Measurements from ENCODE around the gene ZNF154. TPM values are rescaled to one million over a fixed set of nuclear protein-coding genes. Genes with fewer than 3 reads are reported as not detected.

ZNF154 gene
- total RNA-seq, 1 experiment from 2014 or later = 20.0 TPM

DNA sequence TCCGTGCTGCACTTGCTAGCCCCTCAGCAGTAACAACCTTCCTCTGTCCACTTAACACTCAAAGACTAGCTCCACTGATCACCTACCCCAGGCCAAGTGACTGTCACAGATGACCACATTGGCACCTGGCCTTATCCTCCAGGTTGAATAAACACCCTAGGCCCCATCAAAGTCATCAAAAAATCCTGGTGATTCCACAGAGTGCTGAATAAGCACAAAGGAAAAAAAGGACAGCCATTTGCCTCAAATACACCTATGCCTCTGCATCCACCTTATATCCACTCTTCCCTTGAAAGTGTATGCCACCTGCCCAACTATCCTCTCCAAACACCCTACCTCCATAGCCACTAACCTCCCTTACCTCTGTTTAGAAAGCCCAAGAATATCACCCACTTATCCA lies 2.7 kb downstream of the ZNF154 start:
- H3K4me1 Mint-ChIP-seq = peaks cover 55% of the 10 kb centered on the region
- ChIA-PET CTCF (interaction anchor here (0.7 kb wide), 1 partner anchor 1640 kb away, joined by 4 read pairs; no protein-coding TSS in a partner anchor), POLR2A (no interaction called here)
- no peak for DNase-seq (ENCODE audit: low spot score)
- 0 out of 2 replicates have a peak, but pooled peaks cover under 1% of the 10 kb centered on the region for H3K27me3 Mint-ChIP-seq (ENCODE audit: low read depth)
- H3K36me3 Mint-ChIP-seq = peaks cover 51% of the 10 kb centered on the region
- ATAC-seq = no peak
- H3K9me3 Mint-ChIP-seq = peaks cover 15% of the 10 kb centered on the region
- TF ChIP-seq CREM (CRISPR knock-in tag; IDR thresholded peaks at IDR 0.05) = no peak
- no peak for TF ChIP-seq KAT7 (CRISPR knock-in tag; IDR thresholded peaks at IDR 0.05; ENCODE audit: borderline replicate concordance)
- TF ChIP-seq, protein P1, sequence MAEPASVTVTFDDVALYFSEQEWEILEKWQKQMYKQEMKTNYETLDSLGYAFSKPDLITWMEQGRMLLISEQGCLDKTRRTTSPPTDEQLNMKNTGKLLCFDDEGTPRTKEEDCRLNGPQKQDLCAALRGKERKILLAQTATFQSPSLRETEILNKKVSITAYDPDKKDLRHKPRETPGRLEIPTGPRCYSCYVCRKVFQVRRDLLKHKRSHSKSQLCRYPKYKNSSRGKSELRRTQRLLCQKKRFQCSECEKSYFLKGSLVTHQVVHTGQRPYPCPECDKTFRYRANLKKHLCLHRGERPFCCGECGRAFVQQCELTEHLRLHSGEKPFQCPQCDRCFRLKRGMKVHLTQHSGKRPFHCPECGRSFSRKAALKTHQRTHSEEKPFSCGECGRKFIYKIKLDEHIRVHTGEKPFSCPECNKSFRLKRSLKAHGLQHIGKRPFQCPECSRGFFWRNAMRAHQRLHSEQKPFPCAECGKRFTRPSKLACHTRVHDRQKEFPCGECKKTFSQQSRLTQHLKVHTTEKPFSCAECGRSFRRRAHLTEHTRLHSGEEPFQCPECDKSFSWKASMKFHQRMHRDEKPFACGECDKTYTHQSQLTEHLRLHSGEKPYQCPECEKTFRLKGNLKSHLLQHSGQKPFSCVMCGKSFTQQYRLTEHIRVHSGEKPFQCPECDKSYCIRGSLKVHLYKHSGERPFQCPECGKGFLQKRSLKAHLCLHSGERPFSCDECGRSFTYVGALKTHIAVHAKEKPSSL (CRISPR knock-in tag; conservative IDR thresholded peaks at IDR 0.05) = no peak
- TF ChIP-seq, protein P2, sequence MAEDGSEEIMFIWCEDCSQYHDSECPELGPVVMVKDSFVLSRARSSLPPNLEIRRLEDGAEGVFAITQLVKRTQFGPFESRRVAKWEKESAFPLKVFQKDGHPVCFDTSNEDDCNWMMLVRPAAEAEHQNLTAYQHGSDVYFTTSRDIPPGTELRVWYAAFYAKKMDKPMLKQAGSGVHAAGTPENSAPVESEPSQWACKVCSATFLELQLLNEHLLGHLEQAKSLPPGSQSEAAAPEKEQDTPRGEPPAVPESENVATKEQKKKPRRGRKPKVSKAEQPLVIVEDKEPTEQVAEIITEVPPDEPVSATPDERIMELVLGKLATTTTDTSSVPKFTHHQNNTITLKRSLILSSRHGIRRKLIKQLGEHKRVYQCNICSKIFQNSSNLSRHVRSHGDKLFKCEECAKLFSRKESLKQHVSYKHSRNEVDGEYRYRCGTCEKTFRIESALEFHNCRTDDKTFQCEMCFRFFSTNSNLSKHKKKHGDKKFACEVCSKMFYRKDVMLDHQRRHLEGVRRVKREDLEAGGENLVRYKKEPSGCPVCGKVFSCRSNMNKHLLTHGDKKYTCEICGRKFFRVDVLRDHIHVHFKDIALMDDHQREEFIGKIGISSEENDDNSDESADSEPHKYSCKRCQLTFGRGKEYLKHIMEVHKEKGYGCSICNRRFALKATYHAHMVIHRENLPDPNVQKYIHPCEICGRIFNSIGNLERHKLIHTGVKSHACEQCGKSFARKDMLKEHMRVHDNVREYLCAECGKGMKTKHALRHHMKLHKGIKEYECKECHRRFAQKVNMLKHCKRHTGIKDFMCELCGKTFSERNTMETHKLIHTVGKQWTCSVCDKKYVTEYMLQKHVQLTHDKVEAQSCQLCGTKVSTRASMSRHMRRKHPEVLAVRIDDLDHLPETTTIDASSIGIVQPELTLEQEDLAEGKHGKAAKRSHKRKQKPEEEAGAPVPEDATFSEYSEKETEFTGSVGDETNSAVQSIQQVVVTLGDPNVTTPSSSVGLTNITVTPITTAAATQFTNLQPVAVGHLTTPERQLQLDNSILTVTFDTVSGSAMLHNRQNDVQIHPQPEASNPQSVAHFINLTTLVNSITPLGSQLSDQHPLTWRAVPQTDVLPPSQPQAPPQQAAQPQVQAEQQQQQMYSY (CRISPR knock-in tag; IDR thresholded peaks at IDR 0.05) = no peak
- TF ChIP-seq CREB1 (CRISPR knock-in tag; IDR thresholded peaks at IDR 0.05) = no peak
- TF ChIP-seq IRF2 (CRISPR knock-in tag; IDR thresholded peaks at IDR 0.05; ENCODE audit: borderline replicate concordance, low read depth) = no peak
- TF ChIP-seq, protein P3, sequence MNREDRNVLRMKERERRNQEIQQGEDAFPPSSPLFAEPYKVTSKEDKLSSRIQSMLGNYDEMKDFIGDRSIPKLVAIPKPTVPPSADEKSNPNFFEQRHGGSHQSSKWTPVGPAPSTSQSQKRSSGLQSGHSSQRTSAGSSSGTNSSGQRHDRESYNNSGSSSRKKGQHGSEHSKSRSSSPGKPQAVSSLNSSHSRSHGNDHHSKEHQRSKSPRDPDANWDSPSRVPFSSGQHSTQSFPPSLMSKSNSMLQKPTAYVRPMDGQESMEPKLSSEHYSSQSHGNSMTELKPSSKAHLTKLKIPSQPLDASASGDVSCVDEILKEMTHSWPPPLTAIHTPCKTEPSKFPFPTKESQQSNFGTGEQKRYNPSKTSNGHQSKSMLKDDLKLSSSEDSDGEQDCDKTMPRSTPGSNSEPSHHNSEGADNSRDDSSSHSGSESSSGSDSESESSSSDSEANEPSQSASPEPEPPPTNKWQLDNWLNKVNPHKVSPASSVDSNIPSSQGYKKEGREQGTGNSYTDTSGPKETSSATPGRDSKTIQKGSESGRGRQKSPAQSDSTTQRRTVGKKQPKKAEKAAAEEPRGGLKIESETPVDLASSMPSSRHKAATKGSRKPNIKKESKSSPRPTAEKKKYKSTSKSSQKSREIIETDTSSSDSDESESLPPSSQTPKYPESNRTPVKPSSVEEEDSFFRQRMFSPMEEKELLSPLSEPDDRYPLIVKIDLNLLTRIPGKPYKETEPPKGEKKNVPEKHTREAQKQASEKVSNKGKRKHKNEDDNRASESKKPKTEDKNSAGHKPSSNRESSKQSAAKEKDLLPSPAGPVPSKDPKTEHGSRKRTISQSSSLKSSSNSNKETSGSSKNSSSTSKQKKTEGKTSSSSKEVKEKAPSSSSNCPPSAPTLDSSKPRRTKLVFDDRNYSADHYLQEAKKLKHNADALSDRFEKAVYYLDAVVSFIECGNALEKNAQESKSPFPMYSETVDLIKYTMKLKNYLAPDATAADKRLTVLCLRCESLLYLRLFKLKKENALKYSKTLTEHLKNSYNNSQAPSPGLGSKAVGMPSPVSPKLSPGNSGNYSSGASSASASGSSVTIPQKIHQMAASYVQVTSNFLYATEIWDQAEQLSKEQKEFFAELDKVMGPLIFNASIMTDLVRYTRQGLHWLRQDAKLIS (CRISPR knock-in tag; IDR thresholded peaks at IDR 0.05; ENCODE audit: borderline replicate concordance) = no peak
- TF ChIP-seq, protein P4, sequence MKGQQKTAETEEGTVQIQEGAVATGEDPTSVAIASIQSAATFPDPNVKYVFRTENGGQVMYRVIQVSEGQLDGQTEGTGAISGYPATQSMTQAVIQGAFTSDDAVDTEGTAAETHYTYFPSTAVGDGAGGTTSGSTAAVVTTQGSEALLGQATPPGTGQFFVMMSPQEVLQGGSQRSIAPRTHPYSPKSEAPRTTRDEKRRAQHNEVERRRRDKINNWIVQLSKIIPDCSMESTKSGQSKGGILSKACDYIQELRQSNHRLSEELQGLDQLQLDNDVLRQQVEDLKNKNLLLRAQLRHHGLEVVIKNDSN (CRISPR knock-in tag; IDR thresholded peaks at IDR 0.05) = no peak
- no peak overlapping the region; the same call in 1 of the 2 replicates for H3K4me3 Mint-ChIP-seq
- no peak overlapping the region for H3K27ac Mint-ChIP-seq

DNA sequence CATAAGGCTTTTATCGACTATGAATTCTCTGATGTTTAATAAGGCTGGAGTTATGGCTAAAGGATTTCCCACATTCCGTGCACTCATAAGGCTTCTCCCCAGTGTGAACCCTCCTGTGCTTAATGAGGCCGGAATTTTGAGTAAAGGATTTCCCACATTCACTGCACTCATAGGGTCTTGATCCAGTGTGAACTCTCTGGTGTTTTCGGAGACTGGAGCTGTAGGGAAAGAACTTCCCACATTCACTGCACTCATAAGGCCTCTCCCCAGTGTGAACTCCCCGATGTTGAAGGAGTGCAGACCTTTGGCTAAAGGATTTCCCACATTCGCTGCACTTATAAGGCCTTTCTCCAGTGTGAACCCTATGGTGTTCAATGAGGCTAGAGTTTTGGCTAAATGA lies 7.4 kb downstream of the ZNF154 start:
- Mint-ChIP-seq H3K9me3 (peaks cover 23% of the 10 kb centered on the region), H3K4me3 (no peak overlapping the region), H3K27ac (no peak overlapping the region), H3K27me3 (ENCODE audit: low read depth) (no peaks in the 10 kb centered on the region), H3K4me1 (peaks cover 33% of the 10 kb centered on the region), H3K36me3 (peaks cover 77% of the 10 kb centered on the region)
- ATAC-seq = no peak
- CTCF ChIA-PET = no interaction called here
- POLR2A ChIA-PET = no interaction called here
- DNase-seq (ENCODE audit: low spot score) = no peak
- TF ChIP-seq TEAD4 (CRISPR knock-in tag; IDR thresholded peaks at IDR 0.05) (no peak), NR1H2 (CRISPR knock-in tag; IDR thresholded peaks at IDR 0.05) (no peak), FOXP1 (CRISPR knock-in tag; IDR thresholded peaks at IDR 0.05; ENCODE audit: borderline replicate concordance) (no peak)
- TF ChIP-seq, protein P5, sequence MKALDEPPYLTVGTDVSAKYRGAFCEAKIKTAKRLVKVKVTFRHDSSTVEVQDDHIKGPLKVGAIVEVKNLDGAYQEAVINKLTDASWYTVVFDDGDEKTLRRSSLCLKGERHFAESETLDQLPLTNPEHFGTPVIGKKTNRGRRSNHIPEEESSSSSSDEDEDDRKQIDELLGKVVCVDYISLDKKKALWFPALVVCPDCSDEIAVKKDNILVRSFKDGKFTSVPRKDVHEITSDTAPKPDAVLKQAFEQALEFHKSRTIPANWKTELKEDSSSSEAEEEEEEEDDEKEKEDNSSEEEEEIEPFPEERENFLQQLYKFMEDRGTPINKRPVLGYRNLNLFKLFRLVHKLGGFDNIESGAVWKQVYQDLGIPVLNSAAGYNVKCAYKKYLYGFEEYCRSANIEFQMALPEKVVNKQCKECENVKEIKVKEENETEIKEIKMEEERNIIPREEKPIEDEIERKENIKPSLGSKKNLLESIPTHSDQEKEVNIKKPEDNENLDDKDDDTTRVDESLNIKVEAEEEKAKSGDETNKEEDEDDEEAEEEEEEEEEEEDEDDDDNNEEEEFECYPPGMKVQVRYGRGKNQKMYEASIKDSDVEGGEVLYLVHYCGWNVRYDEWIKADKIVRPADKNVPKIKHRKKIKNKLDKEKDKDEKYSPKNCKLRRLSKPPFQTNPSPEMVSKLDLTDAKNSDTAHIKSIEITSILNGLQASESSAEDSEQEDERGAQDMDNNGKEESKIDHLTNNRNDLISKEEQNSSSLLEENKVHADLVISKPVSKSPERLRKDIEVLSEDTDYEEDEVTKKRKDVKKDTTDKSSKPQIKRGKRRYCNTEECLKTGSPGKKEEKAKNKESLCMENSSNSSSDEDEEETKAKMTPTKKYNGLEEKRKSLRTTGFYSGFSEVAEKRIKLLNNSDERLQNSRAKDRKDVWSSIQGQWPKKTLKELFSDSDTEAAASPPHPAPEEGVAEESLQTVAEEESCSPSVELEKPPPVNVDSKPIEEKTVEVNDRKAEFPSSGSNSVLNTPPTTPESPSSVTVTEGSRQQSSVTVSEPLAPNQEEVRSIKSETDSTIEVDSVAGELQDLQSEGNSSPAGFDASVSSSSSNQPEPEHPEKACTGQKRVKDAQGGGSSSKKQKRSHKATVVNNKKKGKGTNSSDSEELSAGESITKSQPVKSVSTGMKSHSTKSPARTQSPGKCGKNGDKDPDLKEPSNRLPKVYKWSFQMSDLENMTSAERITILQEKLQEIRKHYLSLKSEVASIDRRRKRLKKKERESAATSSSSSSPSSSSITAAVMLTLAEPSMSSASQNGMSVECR (CRISPR knock-in tag; IDR thresholded peaks at IDR 0.05; ENCODE audit: borderline replicate concordance) = no peak
- TF ChIP-seq, protein P1 (CRISPR knock-in tag; conservative IDR thresholded peaks at IDR 0.05) = no peak
- TF ChIP-seq, protein P6, sequence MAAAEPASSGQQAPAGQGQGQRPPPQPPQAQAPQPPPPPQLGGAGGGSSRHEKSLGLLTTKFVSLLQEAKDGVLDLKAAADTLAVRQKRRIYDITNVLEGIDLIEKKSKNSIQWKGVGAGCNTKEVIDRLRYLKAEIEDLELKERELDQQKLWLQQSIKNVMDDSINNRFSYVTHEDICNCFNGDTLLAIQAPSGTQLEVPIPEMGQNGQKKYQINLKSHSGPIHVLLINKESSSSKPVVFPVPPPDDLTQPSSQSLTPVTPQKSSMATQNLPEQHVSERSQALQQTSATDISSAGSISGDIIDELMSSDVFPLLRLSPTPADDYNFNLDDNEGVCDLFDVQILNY (CRISPR knock-in tag; IDR thresholded peaks at IDR 0.05) = no peak
- TF ChIP-seq, protein P7, sequence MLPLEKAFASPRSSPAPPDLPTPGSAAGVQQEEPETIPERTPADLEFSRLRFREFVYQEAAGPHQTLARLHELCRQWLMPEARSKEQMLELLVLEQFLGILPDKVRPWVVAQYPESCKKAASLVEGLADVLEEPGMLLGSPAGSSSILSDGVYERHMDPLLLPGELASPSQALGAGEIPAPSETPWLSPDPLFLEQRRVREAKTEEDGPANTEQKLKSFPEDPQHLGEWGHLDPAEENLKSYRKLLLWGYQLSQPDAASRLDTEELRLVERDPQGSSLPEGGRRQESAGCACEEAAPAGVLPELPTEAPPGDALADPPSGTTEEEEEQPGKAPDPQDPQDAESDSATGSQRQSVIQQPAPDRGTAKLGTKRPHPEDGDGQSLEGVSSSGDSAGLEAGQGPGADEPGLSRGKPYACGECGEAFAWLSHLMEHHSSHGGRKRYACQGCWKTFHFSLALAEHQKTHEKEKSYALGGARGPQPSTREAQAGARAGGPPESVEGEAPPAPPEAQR (CRISPR knock-in tag; IDR thresholded peaks at IDR 0.05) = no peak
